Embryonic facial prominence (tissue), 1 donor: Measurements from ENCODE around the gene GPC5.

Experiments used
- DNase-seq: peaks from one replicate; pipeline ENCODE4 v3.0.0-alpha.2; 2016; ENCODE audit errors: extremely low spot score

GPC5 gene

DNA sequence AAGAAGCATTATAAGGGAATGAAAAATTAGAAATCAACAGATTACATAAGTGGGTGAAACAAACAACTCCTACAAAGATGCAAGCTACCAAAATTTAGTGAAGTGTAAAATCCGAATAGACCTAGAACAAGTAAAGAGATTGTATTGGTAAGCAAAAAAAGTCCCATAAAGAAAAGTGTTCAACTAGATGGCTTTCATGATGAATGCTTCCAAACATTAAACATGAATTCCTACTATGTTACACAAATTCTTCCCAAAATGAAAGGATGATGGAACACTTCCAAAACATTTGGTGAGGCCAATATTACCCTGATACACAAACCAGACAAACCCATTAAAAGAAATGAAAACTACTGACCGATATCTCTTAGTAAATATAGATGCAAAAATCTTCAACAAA is 139.0 kb downstream of the GPC5 start:
- no peak for DNase-seq

DNA sequence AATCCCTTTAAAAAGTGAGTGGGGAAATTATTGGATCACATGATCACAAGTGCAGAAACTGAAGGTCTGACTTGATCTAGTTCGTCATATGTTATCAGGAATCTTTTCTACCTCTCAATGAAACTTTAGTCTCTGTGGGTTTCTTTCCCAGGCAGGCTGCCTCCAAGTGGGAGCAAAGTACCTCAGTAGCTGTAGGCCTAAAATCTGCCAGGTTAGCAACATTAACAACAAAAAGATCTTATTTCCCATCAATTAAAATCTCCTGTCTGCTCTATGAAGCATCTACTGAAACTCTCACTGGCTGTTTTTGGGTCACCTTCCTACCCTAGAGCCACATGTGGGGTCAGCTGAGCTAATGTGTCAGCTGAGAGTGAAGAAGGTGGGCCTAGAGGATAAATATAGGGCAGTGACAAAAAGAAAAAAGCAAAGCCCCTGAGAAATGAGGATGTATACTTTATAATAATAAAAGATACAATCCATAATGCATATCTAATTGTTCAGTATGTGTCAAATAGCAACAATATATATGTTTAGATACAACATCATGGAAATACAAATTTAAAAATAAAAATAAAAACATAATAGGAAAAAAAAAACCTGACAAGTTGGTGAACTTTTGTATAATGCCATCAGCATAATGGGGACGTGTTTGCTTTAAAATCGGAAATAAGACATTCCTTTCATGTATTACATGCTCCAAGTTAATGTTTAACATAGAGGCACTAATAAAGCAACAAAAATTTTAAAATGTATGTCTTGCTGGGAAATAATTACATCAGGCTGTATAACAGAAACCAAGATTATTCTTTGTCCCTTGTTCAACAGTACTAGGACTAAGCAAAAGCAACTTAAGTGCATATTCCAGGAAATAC is 141.1 kb downstream of the GPC5 start:
- DNase-seq: no peak

DNA sequence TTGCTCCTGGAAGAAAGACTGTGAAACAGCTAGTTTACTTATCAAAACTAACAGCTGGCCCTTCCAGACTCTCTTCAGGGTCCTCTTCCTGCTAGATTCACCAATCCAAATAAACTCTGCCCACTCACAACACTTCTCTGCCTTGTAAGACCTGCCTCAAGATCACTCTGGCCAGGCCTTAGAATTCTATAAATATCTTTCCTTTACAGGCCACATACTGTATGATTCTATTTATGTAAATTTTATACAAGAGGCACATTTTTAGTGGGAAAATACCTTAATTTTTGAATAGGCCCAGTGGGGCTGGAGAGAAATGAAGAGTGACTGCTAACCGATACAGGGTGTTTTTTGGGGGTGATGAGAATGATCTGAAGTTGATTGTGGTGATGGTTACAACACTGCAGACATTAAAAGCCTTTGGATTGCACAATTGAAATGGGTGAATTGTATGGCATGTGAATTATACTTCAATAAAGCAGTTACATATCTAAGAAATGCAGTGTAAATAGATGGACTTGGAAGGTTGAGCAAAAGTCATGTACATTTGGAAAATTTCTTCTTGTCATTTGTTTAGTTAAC is 141.8 kb downstream of the GPC5 start:
- no peak for DNase-seq

DNA sequence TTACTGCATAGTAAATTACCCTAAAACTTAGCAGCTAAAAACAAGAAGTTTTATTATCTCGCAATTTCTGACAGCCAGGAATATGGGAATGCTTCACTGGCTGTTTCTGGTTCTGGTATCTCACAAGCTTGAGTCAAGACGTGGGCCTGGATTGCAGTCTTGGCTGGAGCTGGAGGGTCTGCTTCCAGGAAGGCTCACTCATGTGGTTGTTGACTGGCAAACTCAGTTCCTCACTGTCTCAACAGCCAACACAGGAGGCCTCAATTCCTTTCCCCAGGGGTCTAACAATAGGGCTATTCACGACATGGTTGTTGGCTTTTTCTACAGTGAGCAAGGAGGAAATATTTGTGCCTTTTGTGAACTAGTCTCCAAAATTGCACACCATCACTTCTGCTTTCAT is 146.3 kb downstream of the GPC5 start:
- no peak for DNase-seq

DNA sequence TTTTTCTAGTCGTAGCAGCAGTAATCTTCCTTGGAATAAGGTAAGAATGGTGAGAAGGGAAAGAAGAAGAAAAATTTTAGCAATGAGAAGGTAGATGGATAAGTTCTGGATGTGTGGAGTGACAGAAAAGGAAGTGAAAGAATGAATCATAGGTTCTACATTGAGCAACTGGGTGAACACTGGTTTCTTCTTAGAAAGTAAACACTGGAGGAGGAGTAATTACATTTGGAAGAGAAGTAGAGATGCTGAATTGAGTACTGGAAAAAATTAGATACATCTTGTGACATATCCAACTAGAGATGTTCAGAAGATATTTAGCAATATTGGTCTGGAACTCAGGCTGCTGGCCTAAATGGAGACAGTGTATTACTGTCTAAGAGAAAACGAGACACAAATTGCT is 148.5 kb downstream of the GPC5 start:
- DNase-seq: no peak

DNA sequence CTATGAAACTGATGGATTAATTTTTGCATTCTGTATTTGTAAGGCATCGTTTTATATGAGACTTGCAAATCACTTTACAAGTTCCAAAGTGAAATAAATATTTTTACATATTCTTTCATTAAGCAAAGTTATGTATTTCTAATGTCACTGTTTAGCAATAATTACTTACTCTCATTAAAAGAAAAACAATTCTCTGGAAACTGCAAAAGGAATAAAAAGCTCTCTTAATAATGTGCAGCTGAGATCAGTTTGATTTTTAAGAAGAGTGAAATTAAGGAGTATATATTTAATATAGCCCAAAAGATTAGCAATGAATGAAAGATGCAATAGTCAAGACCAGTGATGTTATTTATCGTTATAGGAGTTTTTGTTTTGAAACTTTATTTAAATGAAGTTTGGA is 155.2 kb downstream of the GPC5 start:
- no peak for DNase-seq

DNA sequence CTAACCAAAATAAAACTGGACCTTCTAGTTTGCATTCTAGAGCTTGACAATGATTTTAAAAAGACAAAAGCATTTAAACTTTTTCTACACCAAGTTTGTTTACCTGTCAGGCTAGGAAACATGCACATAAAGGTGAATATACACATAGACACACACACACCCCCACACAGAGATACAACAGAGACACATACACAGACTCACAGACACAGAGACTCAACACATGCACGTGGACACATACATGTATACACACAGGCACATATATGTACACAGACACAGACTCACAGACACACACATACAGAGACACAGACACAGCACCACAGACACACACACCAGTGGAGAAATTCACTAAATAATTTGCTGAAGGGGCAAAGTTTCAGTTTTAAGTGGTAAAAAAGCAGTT is 155.7 kb downstream of the GPC5 start:
- no peak for DNase-seq

DNA sequence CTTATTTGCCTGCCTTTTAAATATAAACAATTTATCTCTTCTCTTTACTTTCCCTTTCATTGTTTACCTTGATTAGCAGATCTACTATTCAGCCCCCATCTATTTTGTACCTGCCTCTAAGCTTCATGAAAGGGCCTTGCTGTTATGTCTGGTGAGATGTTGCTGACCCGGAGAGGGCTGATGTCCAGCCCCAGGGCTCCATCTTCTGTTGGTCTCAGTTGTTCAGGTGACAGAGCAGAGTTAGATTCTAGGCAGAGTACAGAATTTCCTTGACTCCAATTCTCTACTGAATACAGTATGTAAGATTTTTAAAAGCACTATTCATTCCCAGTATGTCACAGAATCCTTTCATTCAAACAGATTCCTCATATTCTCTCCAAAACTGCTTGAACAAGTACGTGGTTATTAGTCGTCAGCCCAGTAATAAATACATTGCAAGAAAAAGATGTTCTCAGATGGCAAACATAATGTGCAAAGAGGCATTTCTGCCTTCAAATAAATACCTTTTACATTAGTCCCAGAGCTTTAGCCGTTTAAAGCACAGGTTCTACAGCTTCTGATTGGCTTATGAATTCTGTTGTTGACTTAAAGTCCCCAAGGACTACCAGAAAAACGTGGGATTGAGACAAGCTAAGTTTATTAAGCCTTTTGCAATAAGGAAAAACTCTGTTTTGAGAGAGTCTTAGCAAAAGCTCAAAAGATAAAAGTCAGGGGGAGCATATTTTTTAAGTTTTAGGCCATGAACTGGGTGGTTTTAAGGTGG is 159.1 kb downstream of the GPC5 start:
- no peak for DNase-seq

DNA sequence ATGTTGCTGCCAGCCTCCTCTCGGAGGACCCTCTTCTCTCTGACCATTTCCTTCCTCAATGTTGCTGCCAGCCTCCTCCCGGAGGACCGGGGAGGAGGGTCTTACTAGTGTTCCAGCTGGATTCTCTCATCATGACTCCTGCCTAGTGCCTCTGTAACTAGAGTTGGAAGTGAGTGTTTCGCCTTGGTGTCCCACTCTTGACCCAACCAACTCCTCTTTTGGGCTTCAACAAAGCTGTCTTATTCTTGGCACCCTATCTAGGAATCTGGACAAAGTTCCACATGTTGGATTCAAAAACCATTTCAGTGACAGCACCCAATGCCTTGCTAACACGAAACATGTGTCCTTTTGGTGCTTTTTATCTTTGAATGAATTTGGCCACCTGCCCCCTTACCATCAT is 165.4 kb downstream of the GPC5 start:
- no peak for DNase-seq

DNA sequence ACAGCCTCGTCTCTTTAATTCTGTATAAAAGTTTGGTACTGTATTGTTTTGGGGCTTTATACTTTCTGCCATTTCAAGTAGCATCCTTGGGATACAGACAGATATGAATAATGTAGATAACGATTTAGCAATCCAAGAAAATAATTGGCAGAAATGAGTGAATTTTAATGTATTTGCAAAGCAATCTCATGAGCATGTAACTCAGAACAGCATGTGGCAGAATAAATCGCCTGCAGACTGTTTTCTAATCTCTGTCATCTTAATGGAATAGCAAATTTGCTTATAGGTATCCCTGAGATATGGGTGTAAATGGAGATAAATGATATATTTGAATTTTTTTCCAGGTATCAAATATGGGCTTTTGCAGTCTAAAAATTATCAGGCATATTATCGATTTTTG is 166.0 kb downstream of the GPC5 start:
- no peak for DNase-seq

DNA sequence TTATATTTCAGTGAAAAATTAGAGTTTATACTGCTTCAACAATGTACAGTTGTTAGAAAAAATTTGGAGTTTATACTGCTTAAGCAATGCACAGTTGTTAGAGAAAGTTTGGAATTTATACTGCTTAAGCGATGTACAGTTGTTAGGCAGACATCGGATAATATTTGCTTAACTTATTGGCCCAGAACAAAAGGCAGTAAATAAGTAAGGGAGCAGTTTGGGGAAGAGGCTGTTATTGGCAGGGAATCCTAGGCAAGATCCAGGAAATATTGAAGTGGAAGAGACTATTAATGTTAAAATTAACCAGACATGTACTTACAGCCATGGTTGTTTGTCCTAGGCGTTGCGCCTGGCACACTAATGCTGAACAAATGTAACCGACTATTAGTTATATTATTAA is 166.9 kb downstream of the GPC5 start:
- no peak for DNase-seq

DNA sequence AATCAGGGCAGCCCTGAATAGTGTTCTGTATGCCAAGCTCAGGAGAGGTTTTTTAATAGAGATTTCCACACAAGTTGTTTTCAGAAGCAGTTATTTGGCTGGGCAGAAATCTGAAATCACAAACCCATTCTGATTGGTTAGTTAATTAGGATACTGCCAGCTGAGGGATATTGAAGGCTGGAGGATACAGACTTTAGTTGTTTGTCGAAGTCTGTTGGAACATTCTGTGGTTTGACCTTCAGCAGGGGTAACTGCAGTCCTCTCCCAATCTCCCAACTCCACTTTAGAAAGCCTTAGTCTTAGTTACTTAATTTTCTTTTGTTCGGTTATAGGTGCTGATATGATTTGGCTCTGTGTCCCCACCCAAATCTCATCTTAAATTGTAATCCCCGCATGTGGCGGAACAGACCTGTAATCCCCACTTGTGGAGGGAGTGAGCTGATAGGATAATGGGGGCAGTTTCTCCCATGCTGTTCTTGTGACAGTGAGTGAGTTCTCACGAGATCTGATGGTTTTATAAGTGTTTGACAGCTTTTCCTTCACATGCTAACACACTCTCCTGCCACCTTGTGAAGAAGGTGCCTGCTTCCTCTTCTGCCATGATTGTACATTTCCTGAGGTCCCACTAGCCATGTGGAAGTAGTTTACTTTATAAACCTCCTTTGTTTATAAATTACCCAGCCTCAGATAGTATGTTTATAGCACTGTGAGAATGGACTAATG is 169.2 kb downstream of the GPC5 start:
- no peak for DNase-seq

DNA sequence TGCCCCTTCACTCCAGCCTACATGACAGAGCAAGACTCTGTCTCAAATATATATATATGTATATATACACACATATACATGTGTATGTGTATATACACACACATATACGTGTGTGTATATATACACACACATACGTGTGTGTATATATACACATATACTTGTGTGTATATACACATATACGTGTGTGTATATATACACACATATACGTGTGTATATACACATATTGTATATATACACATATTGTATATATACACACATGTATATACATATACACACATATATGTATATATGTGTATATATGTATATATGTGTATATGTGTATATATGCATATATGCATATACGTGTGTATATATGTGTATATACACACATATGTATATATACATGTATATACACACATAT is 173.3 kb downstream of the GPC5 start:
- no peak for DNase-seq

DNA sequence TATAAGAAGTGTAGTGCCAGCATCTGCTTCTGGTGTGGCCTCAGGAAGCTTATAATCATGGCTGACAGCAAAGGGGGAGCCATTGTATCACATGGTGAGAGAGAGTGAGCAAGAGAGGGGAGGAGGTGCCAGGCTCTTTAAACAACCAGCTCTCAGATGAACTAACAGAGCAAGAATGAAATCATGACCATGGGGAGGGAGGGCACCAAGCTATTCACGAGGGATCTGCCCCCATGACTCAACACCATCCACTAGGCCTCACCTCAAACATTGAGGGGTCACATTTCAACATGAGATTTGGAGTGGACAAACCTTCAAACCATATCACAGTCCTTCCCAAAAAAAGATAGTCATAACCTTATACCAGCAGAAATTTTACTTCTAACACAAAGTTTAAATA is 174.0 kb downstream of the GPC5 start:
- DNase-seq: no peak

DNA sequence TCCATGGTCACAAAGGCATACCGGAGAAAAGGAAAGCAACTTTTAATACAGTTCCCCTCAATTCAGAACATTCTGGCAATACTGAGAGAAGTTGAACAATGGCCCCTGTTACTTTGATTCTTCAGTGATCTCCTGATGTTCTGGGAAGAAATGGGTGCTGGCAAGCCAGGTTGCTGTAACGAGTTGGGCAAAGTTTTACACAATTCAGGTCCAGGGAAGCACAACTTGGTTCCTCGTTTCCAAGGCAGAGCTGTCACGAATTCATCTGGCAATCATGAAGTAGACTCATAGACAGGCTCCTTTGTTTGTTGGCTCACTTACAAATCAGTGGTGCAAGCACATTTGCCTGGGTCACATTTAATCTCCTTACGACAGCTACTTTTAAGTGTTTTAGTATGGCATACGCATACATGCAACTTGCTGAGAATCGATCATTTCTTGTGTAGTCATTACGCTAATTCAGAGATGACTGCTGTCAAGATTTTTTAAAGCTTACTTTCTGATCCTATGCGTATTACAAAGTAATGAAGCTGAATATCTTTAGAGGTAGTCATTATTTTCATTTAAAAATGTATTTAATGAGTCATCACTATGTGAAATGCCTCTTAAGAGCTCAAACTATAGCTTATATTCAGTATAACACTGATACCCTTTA is 174.7 kb downstream of the GPC5 start:
- no peak for DNase-seq

DNA sequence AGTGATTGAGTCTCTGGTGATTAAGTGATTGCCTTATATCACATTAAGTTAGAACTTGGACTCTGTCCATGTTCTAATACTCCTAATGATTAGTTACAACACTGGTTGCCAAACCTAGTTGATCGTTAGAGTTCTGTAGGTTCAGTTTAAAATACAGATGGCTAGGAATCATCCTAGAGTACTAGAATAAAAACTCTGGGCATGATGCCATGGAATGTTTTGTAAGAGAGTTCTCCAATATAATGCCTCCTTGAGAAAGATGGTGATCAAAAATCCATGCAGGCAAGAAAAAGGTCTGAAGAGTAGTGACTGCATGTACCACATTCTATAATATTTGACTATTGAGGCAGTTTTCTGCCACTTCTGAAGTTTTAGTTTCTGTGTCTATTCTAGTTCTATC is 176.3 kb downstream of the GPC5 start:
- no peak for DNase-seq

DNA sequence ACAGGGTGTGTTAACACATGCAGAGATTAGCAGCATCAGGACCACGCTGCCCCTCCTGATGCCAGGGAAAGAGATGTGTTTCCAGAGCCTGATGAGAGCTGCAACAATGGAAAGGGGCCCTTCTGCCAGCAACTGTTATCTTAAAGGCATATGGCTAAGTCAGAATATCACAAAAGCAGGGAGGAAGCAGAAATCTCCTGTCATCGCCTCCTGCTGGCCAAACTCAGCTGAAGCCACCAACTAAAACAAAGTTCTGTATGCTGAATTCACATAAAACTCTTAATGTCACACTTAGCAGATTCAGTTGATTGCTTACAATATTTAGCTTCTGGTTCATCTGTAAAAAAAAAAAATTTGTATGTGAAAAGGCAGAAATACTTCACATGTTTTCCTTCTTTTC is 178.2 kb downstream of the GPC5 start:
- no peak for DNase-seq

DNA sequence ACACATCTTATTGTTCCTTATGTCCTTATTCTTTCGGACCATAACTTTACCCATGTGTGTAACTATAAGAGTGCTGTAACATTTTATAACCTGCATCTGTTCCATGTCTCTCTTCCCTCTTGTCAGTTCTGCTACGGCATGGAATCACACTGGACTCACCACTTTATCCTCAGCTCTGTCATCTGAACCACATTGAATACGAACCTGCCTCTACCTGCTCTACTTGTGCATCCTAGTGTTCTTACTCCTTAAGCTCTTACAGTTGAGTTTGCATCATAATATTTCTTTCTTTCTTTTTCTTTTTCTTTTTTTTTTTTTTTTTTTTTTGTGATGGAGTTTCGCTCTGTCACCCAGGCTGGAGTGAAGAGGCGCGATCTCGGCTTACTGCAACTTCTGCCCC is 180.9 kb downstream of the GPC5 start:
- no peak for DNase-seq

DNA sequence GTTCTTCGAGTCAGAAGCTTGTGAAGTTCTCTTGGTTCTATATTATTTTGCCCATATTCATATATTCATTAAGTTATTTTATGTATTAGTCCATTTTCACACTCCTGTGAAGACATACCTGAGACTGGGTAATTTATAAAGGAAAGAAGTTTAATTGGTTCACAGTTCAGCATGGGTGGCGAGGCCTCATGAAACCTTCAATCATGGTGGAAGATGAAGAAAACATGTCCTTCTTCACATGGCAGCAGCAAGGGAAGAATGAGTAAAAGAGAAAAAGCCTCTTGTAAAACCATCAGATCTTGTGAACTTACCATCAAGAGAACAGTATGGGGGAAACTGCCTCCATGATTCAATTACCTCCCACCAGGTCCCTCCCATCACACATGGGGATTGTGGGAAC is 182.3 kb downstream of the GPC5 start:
- no peak for DNase-seq

DNA sequence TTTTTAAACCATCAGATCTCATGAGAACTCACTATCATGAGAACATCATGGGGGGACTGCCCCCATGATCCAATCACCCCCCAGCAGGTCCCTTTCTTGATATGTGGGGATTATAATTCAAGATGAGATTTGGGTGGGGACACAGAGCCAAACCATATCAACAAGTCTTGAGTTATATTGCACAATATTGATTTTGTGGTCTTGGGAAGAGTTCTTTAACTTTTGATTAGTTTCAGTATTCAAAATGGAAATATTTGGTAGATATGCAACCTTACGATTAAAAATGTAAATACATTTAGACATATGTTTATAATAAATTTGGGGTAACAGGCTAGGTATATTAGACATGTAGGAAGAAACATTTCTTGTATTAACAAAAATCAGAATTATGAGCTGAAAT is 188.2 kb downstream of the GPC5 start:
- DNase-seq: no peak

DNA sequence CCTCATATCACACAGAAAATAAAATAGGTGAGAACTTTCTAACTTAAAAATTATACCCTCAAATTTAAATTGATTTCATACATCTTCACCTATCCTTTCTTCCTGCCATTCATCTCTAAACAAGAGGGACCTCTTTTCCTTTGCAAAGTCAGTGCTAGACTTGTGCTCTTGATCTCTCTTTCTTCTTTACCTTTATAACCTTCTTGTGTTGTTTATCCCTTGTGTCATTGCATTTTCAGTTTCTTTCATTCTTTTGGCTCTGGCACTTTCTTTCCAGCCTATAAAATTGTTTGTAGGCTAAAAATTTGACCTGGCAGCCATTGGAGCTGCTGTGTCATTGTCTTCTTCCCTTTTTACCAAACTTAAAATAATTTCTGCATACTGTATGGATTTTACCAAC is 190.1 kb downstream of the GPC5 start:
- DNase-seq: no peak
